Measurements from ENCODE around the gene BBS9.
"Not testable (repeated sequence)": the region's sequence is repeated elsewhere in the genome, so short reads cannot be mapped to it uniquely, and the experiment has no call there.

BBS9 gene

GRCh38 chr7:33195264-33195663, 65.9 kb downstream of the BBS9 start:
- peak; percentile 91 for DNase-seq (ENCODE audit: low read depth)

- DNase-seq (ENCODE audit: low read depth), result peak; percentile 69
These were observed 66.9 kb downstream of the BBS9 start for GRCh38 chr7:33196221-33196620.

GRCh38 chr7:33200282-33200681, 70.9 kb downstream of the BBS9 start:
- DNase-seq (ENCODE audit: low read depth), result no peak

DNA sequence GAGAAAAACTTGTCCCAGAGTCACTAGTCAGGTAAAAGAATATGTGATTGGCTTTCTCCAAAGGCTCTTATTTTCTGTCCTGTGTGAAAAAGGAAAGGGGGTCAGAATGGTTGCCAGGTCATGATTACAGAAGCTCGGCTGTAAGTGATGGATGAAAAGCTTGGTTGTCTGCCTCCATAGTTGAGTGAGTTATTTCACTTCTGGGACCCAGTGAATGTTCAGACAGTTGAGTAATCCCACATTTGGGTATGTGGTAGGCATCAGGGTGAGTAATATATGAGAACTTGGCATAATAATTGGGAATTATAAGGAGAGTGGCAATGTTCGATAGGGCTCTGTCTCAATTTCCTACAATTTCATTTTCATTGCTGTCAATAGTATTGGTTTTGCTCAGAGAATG, 72.5 kb downstream of the BBS9 start:
- DNase-seq (ENCODE audit: low read depth), result no peak

DNA sequence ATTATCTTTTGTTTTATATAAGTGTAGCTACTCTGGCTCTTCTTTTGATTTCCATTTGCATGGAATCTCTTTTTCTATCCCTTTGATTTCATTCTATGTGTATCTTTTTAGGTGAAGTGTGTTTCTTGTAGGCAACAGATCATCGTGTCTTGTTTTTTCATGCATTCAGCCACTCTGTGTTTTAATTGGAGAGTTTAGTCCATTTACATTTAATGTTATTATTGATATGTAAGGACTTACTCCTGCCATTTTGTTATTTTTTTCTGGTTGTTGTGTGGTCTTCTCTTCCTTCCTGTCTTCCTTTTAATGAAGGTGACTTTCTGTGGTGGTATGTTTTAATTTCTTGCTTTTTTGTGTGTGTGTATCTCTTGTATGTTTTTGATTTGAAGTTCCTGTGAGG, 81.6 kb downstream of the BBS9 start:
- no peak for DNase-seq (ENCODE audit: low read depth)

- DNase-seq (ENCODE audit: low read depth), result no peak
These were observed 82.8 kb downstream of the BBS9 start for GRCh38 chr7:33212144-33212543.

DNA sequence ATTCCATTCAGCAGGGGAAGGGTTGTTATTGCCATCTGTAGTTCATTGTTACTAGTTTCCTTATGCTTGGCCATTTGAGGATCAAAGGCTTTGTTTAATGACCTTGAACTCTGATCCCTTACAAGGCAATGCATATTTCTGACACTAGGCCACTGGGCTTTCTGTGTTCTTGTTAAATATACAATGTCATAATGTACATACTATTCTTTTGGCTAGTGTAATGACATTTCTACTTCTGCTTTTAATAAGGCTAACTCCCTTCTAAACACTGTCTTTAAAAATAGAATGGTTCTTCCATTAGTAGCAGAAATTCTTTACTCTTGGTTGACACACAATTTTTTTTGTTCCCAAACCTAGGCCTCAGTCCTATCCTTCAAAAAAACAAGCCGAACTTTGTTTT, 86.6 kb downstream of the BBS9 start:
- DNase-seq (ENCODE audit: low read depth), result no peak

GRCh38 chr7:33217595-33217994, 88.2 kb downstream of the BBS9 start:
- no peak for DNase-seq (ENCODE audit: low read depth)

- DNase-seq (ENCODE audit: low read depth), result not testable (repeated sequence)
These were observed 89.6 kb downstream of the BBS9 start for GRCh38 chr7:33218841-33219535.

GRCh38 chr7:33220231-33220630, 90.9 kb downstream of the BBS9 start:
- DNase-seq (ENCODE audit: low read depth), result no peak

- peak; percentile 14 for DNase-seq (ENCODE audit: low read depth)
These were observed 92.0 kb downstream of the BBS9 start for GRCh38 chr7:33221390-33221789.

GRCh38 chr7:33232632-33233145, 103.3 kb downstream of the BBS9 start:
- DNase-seq (ENCODE audit: low read depth), result no peak

GRCh38 chr7:33233659-33234058, 104.3 kb downstream of the BBS9 start:
- DNase-seq (ENCODE audit: low read depth), result no peak

DNA sequence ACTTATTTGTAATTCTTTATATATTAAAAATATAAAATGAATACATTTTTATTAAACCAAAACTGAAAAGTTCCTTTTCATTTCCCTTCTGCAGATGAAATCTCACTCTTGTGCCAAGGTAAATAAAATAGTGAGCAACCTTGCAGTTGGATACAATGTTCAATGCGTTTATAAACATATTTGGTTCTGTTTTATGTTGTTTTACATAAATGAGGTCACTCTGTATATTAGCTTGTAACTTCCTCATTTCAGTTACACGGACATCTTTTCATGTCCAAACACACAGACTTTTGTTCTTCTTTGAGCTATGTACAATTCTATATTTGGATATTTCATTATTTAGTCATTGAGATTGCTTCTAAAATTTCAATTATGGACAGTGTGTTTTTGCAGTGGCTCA, 107.7 kb downstream of the BBS9 start:
- DNase-seq (ENCODE audit: low read depth), result no peak

- DNase-seq (ENCODE audit: low read depth), result peak; percentile 53
These were observed 114.0 kb downstream of the BBS9 start for GRCh38 chr7:33243319-33243881.

GRCh38 chr7:33248671-33249070, 119.3 kb downstream of the BBS9 start:
- DNase-seq (ENCODE audit: low read depth), result no peak

DNA sequence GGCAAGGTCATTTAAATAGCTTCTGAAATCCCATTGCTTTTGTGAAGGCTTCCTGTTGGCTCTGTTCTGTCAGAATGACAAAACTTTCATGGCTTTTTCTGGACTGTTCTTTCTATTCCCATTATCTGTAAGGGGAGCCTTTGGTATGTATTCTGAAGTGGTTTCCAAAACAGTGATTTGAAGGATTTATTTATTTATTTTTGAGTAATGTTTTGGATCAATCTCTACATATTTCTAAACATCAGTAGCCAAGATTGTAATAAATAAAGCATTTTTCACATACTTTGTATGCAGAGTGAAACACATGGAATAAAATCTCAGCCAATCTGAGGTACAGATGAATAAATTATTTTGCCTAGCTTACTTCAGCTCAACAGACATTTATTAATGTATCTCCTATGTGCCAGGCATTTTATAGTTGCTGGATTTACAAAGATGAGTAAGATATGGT, 121.1 kb downstream of the BBS9 start:
- DNase-seq (ENCODE audit: low read depth), result peak; percentile 58

- no peak for DNase-seq (ENCODE audit: low read depth)
These were observed 121.9 kb downstream of the BBS9 start for GRCh38 chr7:33251301-33251700.

GRCh38 chr7:33258491-33258951, 129.2 kb downstream of the BBS9 start:
- peak; percentile 46 for DNase-seq (ENCODE audit: low read depth)

DNA sequence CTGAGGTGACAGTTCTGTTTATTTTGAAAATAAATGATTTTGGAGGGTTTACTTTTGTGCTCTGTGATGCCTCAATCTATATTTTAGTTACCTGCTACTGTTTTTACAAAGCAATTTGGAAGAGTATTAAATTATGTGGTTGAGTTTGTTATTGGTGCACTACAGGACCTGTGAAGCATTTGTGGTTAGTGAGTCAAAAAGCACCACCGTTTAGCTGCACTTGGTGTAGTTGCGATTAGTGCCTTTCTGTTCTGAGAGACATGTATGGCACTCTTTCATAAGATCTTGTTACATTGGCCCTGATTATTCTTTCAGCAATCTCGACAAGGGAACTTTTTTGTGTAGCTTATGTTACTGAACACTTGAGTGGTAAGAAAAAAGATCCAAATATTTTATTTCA, 132.2 kb downstream of the BBS9 start:
- DNase-seq (ENCODE audit: low read depth), result peak; percentile 24

DNA sequence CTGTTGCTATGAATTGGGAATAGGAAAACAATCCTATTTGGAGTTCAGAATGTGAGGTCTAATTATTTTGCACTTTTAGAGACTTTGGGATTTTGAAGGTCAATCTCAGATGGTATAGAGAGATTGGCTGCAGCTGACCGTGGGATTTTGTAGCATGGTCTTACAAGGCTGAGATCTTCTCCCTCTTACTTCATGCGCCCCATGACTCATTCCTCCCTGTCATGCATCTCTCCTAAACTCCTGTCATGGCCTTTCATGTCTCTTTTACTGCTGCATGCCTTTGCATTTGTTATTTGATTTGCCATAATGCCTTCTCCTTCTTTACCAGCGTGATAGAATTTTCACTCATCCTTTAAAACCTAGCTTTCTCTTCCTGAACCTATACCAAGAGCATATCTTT, 133.1 kb downstream of the BBS9 start:
- peak; percentile 28 for DNase-seq (ENCODE audit: low read depth)

- not testable (repeated sequence) for DNase-seq (ENCODE audit: low read depth)
These were observed 142.5 kb downstream of the BBS9 start for GRCh38 chr7:33271839-33272371.

- DNase-seq (ENCODE audit: low read depth), result no peak
These were observed 144.0 kb downstream of the BBS9 start for GRCh38 chr7:33273356-33273755.

Measured in amniotic epithelial cell (primary cell).